OCI-LY3 (cell line): ENCODE data around the gene AHSG.

Experiments
- EZH2phosphoT487 ChIP-seq: fragments of 200-600 bp; shearing (Covaris generic); IDR thresholded peaks from 2 replicates; pipeline ENCODE4 v1.6.1; 2018; ENCODE audit warnings: antibody characterized with exemption, mixed run types, low read depth
- TF ChIP-seq, protein P1 (sequence below): fragments of 200-600, 300-600 bp; sonication (generic); IDR thresholded peaks from 2 replicates; pipeline ENCODE4 v1.5.1; 2014; ENCODE audit warnings: antibody characterized with exemption, low read length, low read depth

- TF ChIP-seq, protein P1, sequence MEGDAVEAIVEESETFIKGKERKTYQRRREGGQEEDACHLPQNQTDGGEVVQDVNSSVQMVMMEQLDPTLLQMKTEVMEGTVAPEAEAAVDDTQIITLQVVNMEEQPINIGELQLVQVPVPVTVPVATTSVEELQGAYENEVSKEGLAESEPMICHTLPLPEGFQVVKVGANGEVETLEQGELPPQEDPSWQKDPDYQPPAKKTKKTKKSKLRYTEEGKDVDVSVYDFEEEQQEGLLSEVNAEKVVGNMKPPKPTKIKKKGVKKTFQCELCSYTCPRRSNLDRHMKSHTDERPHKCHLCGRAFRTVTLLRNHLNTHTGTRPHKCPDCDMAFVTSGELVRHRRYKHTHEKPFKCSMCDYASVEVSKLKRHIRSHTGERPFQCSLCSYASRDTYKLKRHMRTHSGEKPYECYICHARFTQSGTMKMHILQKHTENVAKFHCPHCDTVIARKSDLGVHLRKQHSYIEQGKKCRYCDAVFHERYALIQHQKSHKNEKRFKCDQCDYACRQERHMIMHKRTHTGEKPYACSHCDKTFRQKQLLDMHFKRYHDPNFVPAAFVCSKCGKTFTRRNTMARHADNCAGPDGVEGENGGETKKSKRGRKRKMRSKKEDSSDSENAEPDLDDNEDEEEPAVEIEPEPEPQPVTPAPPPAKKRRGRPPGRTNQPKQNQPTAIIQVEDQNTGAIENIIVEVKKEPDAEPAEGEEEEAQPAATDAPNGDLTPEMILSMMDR = no peak
- TF ChIP-seq EZH2phosphoT487 = no peak
Observed at GRCh38 chr3:186644683-186645082, 31.8 kb downstream of the AHSG start.
